ENCODE data around the gene TRAPPC3.
A peak's percentile ranks its signal among the peaks of the same experiment; 100 is the strongest.

TRAPPC3 gene

DNA sequence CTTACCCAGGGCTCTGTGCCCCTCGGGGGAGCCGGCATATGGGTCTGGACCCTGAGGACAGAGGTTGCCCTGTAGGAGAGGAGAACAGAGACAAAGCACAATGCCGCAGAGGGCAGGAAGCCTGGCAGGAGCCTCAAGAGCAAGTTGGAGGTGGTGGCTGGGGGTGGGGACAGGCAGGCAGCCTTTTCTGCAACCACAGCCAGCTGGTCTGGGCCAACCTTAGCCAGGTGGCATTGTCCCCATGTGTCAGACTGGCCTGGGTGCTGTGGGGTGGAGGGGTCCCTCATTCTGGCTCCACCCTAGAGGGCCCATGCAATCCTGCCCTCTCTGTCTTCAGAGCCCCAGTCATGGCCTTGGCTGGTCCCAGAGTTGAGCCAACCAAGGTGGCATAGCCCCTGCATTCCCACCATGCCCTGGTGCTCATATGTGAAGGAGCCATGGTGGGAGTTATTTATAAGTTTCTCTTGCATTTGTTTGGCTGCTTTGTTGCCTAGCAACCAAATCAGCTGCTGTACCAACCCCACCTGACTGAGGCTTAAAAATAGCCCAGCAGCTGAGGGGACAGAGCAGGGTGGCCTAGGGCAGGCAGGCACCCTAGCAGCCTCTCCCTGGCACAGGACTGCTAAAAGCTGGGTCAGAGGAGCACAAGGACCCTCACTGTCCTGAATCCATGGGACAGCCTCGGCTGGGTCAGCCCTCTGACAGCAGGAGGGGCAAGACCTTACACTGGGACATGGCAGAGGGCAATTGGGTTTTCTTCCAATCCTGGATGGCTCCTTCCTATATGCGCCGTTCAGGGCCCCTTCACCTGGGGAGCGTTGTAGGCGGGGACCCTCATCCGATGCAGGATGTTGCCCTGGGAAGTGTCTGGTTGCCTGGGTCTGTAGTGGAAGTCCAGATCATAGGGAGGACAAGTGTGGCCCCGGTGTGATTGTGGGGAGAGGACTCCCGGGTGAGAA lies 26.1 kb upstream of the TRAPPC3 start:
- no peak overlapping the region for H3K4me3 ChIP-seq (ENCODE audit: low read depth in 1 of 2, low read length in 2 of 2)
- peaks cover 56% of the 10 kb centered on the region for H3K4me1 ChIP-seq (ENCODE audit: insufficient read depth, low read length)
- H3K9me3 ChIP-seq (ENCODE audit: low read length), result no peaks in the 10 kb centered on the region
- no peaks in the 10 kb centered on the region for H3K27me3 ChIP-seq (ENCODE audit: control insufficient read depth in 1 of 2, insufficient read depth in 2 of 2, low read length in 2 of 2)
- H3K36me3 ChIP-seq (ENCODE audit: insufficient read depth, low read length), result peaks cover 85% of the 10 kb centered on the region
- peak overlapping the region; percentile 90 for H3K27ac ChIP-seq (ENCODE audit: low read depth, low read length)
- peak overlapping the region; percentile 41 for H3K9ac ChIP-seq (ENCODE audit: low read length)

DNA sequence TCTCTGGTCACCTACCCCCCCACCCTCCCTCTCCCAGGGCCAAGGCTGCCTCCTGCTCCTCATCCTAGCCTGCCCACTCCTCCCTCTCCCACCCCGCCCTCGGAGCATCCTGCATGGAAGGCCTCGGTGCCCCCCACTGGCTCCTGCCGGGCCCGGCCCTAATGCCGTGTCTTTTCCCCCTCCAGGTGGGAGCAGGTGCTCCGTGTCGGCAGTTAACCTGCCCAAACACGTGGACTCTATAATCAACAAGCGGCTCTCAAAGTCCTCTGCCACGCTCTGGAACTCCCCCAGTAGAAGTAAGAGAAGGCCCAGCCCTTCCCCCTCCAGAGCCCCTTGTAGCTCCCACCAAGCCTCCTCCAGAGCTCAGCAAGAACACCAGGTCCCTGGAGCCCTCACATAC lies 25.4 kb upstream of the TRAPPC3 start:
- no peaks in the 10 kb centered on the region for H3K27me3 ChIP-seq (ENCODE audit: control insufficient read depth in 1 of 2, insufficient read depth in 2 of 2, low read length in 2 of 2)
- peak overlapping the region; percentile 90 for H3K27ac ChIP-seq (ENCODE audit: low read depth, low read length)
- H3K9me3 ChIP-seq (ENCODE audit: low read length), result no peaks in the 10 kb centered on the region
- H3K9ac ChIP-seq (ENCODE audit: low read length), result no peak overlapping the region
- H3K4me3 ChIP-seq (ENCODE audit: low read depth in 1 of 2, low read length in 2 of 2), result no peak overlapping the region
- H3K4me1 ChIP-seq (ENCODE audit: insufficient read depth, low read length), result peaks cover 63% of the 10 kb centered on the region
- H3K36me3 ChIP-seq (ENCODE audit: insufficient read depth, low read length), result peaks cover 85% of the 10 kb centered on the region

DNA sequence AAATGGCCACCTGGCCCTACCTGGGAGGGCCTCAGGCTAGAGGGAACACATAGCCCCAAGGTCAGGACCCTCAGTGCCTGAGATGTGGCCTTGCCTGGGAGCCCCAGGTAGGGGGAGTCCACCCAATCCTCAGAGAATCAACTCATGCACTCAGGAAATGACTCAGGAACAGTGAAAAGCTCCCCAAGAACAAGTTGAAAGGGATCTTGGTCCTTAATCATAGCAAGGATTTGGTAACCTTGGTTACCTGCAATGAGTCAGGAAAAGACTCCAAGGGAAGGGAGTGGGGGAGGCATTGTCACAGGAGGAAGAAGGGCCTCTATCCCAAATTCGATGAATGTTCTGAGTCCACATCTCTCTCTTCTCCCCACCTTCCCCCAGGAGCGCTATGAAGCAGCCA lies 23.7 kb upstream of the TRAPPC3 start:
- H3K27ac ChIP-seq (ENCODE audit: low read depth, low read length), result no peak overlapping the region
- peak overlapping the region; percentile 17 for H3K9ac ChIP-seq (ENCODE audit: low read length)
- peaks cover 69% of the 10 kb centered on the region for H3K4me1 ChIP-seq (ENCODE audit: insufficient read depth, low read length)
- H3K36me3 ChIP-seq (ENCODE audit: insufficient read depth, low read length), result peaks cover 80% of the 10 kb centered on the region
- no peaks in the 10 kb centered on the region for H3K9me3 ChIP-seq (ENCODE audit: low read length)
- H3K4me3 ChIP-seq (ENCODE audit: low read depth in 1 of 2, low read length in 2 of 2), result no peak overlapping the region
- H3K27me3 ChIP-seq (ENCODE audit: control insufficient read depth in 1 of 2, insufficient read depth in 2 of 2, low read length in 2 of 2), result no peaks in the 10 kb centered on the region

DNA sequence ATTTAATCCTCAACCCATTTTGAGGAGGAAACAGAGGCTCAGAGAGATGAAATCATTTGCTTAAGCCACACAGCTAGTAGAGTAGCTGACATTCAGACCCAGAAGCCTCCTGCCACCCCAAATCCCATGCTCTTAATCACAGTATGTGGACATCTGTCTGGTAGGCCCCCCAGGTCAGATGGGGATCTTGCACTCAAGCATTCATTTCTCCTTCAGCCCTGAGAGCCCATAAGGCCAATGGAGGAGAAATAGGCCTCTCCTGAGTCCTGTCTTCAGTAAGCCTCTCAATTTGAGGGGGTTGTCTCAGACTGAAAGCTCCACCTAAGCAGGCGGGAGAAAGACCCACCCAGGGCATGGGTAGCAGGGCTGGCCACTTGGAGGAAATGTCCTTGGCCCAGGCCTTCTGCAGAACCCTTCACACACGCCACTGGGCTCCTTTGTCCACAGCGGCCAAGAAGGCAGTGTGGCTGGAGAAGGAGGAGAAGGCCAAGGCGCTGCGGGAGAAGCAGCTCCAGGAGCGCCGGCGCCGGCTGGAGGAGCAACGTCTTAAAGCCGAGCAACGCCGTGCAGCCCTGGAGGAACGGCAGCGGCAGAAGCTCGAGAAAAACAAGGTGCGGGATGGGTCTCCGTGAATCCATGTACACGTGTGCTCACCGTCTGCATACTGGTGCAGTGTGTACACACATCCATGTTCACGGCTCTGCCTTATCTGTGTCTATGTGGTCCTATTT lies 22.9 kb upstream of the TRAPPC3 start:
- Histone ChIP-seq H3K27me3 (ENCODE audit: control insufficient read depth in 1 of 2, insufficient read depth in 2 of 2, low read length in 2 of 2) (no peaks in the 10 kb centered on the region), H3K27ac (ENCODE audit: low read depth, low read length) (no peak overlapping the region), H3K4me1 (ENCODE audit: insufficient read depth, low read length) (peaks cover 71% of the 10 kb centered on the region), H3K9me3 (ENCODE audit: low read length) (no peaks in the 10 kb centered on the region), H3K36me3 (ENCODE audit: insufficient read depth, low read length) (peaks cover 79% of the 10 kb centered on the region), H3K9ac (ENCODE audit: low read length) (no peak overlapping the region), H3K4me3 (ENCODE audit: low read depth in 1 of 2, low read length in 2 of 2) (no peak overlapping the region)

DNA sequence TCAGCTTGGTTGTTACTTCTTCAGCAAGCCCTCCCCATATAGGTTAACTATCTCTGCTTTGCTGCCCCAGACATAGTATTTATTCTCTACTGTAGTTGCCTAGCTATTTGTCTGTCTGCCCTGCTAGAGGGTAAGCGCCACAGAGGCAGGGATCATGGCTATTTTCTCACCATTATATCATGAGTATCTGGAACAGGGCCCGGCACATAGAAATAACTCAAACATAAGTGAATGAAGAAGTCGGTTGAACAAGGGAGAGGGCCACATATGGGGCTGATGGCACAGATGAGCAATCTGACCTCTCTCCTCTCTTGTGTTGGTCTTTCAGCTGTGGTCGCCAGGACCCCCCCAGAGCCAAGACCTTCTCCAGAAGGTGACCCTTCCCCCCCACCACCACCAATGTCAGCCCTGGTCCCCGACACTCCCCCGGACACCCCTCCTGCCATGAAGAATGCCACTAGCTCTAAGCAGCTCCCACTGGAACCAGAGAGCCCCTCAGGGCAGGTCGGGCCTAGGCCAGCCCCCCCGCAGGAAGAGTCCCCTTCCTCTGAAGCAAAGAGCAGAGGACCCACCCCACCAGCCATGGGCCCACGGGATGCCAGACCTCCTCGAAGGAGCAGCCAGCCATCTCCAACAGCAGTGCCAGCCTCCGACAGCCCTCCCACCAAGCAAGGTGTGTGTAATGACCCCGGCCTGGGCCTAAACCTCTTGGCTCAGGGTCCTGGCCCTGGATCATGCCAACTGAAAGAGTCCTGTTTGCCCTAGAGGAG lies 21.5 kb upstream of the TRAPPC3 start:
- H3K9ac ChIP-seq (ENCODE audit: low read length), result no peak overlapping the region
- H3K4me3 ChIP-seq (ENCODE audit: low read depth in 1 of 2, low read length in 2 of 2), result no peak overlapping the region
- no peak overlapping the region for H3K27ac ChIP-seq (ENCODE audit: low read depth, low read length)
- H3K36me3 ChIP-seq (ENCODE audit: insufficient read depth, low read length), result peaks cover 70% of the 10 kb centered on the region
- no peaks in the 10 kb centered on the region for H3K27me3 ChIP-seq (ENCODE audit: control insufficient read depth in 1 of 2, insufficient read depth in 2 of 2, low read length in 2 of 2)
- H3K4me1 ChIP-seq (ENCODE audit: insufficient read depth, low read length), result peaks cover 78% of the 10 kb centered on the region
- no peaks in the 10 kb centered on the region for H3K9me3 ChIP-seq (ENCODE audit: low read length)

DNA sequence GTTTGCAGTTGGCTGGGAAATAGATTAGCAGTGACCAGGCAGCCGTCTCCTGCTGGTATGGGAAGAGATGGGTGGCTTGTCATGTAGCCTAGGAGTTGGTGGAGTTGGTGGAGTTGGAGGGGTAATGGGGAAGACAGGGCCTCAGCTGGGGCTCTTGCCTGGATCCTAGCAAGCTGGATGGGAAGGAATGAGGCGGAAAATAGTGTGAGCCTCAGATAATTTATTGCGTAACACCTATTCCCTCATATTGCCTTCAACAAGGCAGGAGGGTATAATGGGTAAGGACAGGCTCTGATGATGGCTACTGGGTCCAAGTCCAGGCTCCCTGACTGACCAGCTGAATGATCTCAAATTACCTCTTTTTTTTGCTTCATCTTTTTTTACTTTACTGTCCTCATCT lies 19.2 kb upstream of the TRAPPC3 start:
- peaks cover 48% of the 10 kb centered on the region for H3K36me3 ChIP-seq (ENCODE audit: insufficient read depth, low read length)
- H3K9me3 ChIP-seq (ENCODE audit: low read length), result no peaks in the 10 kb centered on the region
- H3K27me3 ChIP-seq (ENCODE audit: control insufficient read depth in 1 of 2, insufficient read depth in 2 of 2, low read length in 2 of 2), result no peaks in the 10 kb centered on the region
- H3K4me1 ChIP-seq (ENCODE audit: insufficient read depth, low read length), result peaks cover 64% of the 10 kb centered on the region
- no peak overlapping the region for H3K9ac ChIP-seq (ENCODE audit: low read length)
- H3K27ac ChIP-seq (ENCODE audit: low read depth, low read length), result no peak overlapping the region
- no peak overlapping the region for H3K4me3 ChIP-seq (ENCODE audit: low read depth in 1 of 2, low read length in 2 of 2)

DNA sequence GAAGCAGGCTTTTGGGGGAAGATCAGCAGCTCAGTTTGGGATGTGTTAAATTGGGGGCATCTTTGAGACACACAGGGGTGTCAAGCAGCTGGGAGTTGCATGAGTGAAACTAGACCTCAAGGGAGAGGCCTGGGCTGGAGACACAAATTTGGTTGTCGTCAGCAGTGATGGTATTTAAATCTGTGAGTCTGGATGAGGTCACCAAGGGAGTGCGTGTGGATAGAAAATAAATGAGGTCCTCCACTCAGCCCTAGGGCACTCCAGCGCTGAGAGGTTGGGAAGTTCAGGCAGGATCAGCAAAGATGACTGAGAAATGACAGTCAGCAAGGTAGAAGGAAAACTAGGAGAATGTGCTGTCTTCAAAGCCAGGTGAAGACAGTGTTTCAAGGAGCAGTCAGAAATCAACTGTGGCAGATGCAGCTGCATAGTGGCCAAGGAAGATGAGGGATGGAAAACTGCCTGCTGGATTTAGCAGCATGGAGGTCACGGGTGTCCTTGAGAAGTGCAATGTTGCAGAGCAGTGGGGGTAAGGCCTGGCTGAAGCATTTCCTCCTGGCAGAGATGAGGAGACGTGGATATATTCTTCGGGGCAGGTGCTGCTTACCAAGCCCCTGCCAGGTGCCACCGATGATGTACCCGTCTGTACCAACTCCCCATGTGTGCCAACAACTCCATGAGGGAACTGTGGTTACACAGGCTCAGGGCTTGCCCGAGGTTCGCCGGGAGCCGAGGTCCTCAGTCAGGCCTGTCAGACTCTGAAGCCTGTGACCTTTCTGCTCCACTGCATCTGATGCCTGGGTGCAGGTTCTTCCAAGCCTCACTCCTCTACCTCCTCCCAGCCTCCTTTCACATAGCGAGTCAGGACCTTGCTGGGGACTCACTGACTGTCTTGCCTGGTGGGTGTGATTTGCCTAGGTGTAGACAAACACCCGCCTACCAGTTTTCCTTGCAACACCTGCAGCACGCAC lies 17.9 kb upstream of the TRAPPC3 start:
- Histone ChIP-seq H3K9ac (ENCODE audit: low read length) (no peak overlapping the region), H3K9me3 (ENCODE audit: low read length) (no peaks in the 10 kb centered on the region), H3K4me3 (ENCODE audit: low read depth in 1 of 2, low read length in 2 of 2) (no peak overlapping the region), H3K36me3 (ENCODE audit: insufficient read depth, low read length) (peaks cover 35% of the 10 kb centered on the region), H3K27me3 (ENCODE audit: control insufficient read depth in 1 of 2, insufficient read depth in 2 of 2, low read length in 2 of 2) (no peaks in the 10 kb centered on the region), H3K27ac (ENCODE audit: low read depth, low read length) (no peak overlapping the region), H3K4me1 (ENCODE audit: insufficient read depth, low read length) (peaks cover 68% of the 10 kb centered on the region)

DNA sequence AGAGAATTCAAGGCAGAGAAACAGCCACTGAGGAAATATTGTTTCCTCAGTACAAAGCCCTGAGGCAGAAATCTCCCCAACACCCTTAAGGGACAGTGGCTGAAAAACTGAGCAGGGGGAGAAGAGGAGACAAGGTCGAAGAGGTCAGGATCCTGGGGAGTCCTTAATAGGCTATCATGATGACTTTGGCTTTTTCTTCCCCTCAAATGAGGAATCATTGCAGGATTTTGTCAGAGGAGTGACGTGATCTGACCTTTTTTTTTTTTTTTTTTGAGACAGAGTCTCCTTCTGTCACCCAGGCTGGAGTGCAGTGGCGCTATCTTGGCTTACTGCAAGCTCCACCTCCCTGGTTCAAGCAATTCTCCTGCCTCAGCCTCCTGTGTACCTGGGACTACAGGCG lies 16.9 kb upstream of the TRAPPC3 start:
- H3K27ac ChIP-seq (ENCODE audit: low read depth, low read length), result no peak overlapping the region
- H3K9ac ChIP-seq (ENCODE audit: low read length), result no peak overlapping the region
- peaks cover 75% of the 10 kb centered on the region for H3K4me1 ChIP-seq (ENCODE audit: insufficient read depth, low read length)
- H3K4me3 ChIP-seq (ENCODE audit: low read depth in 1 of 2, low read length in 2 of 2), result no peak overlapping the region
- H3K27me3 ChIP-seq (ENCODE audit: control insufficient read depth in 1 of 2, insufficient read depth in 2 of 2, low read length in 2 of 2), result no peaks in the 10 kb centered on the region
- peaks cover 24% of the 10 kb centered on the region for H3K36me3 ChIP-seq (ENCODE audit: insufficient read depth, low read length)
- H3K9me3 ChIP-seq (ENCODE audit: low read length), result no peaks in the 10 kb centered on the region

DNA sequence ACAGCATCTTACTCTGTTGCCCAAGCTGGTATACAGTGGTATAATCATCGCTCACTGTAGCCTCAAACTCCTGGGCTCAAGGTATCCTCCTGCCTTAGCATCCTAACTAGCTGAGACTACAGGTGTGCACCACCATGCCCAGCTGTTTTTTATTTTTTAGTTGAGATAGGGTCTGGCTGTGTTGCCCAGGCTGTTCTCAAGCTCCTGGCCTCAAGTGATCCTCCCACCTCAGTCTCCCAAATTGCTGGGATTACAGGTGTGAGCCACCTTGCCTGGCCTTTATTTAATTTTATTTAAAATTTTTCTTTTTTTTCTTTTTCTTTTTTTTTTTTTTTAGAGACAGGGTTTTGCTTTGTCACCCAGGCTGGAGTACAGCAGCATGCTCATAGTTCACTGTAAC lies 15.9 kb upstream of the TRAPPC3 start:
- no peak overlapping the region for H3K4me3 ChIP-seq (ENCODE audit: low read depth in 1 of 2, low read length in 2 of 2)
- no peaks in the 10 kb centered on the region for H3K9me3 ChIP-seq (ENCODE audit: low read length)
- H3K36me3 ChIP-seq (ENCODE audit: insufficient read depth, low read length), result peaks cover 14% of the 10 kb centered on the region
- no peaks in the 10 kb centered on the region for H3K27me3 ChIP-seq (ENCODE audit: control insufficient read depth in 1 of 2, insufficient read depth in 2 of 2, low read length in 2 of 2)
- H3K27ac ChIP-seq (ENCODE audit: low read depth, low read length), result no peak overlapping the region
- peaks cover 80% of the 10 kb centered on the region for H3K4me1 ChIP-seq (ENCODE audit: insufficient read depth, low read length)
- no peak overlapping the region for H3K9ac ChIP-seq (ENCODE audit: low read length)

DNA sequence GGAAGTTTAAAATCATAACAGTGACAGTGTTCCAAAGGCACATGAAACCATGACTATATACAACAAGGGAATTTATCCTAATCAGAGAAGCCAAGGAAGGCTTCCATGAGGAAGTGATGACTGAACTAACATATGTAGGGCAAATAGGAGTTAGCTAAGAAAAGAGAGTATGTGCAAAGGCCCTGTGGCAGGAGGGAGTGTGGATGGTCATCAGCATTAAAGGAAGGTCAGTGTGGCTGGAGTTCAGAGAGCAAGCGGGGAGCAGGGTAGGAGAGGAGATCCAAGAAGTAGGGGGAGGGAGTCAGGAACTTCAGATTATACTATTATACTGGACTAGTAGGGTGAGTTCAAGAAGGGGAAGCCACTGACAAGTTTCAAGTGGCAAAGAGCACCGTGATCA lies 15.1 kb upstream of the TRAPPC3 start:
- Histone ChIP-seq H3K27me3 (ENCODE audit: control insufficient read depth in 1 of 2, insufficient read depth in 2 of 2, low read length in 2 of 2) (no peaks in the 10 kb centered on the region), H3K36me3 (ENCODE audit: insufficient read depth, low read length) (peaks cover 12% of the 10 kb centered on the region), H3K9me3 (ENCODE audit: low read length) (no peaks in the 10 kb centered on the region), H3K4me3 (ENCODE audit: low read depth in 1 of 2, low read length in 2 of 2) (no peak overlapping the region), H3K27ac (ENCODE audit: low read depth, low read length) (no peak overlapping the region), H3K4me1 (ENCODE audit: insufficient read depth, low read length) (peaks cover 80% of the 10 kb centered on the region), H3K9ac (ENCODE audit: low read length) (no peak overlapping the region)

Measured in muscle layer of colon (tissue), 2 donors.